HepG2 (cell line): ENCODE data around the gene CCDC158.

ENCODE experiments used
- CEBPB ChIP-seq: IDR thresholded peaks from 2 replicates; pipeline ENCODE4 v1.6.1; 2011; ENCODE audit warnings: low read depth, low read length, improper control_type of control experiment, borderline replicate concordance
- ZNF260 ChIP-seq: sonication (generic); formaldehyde crosslinking; IDR thresholded peaks from 2 replicates; pipeline ENCODE4 v1.4.0; 2020; ENCODE audit warnings: missing genetic modification reagents, low read depth, mild to moderate bottlenecking, borderline replicate concordance

- TF ChIP-seq CEBPB (no peak), ZNF260 (CRISPR knock-in tag) (no peak)
Observed at GRCh38 chr4:76301775-76302162, 119.2 kb downstream of the CCDC158 start.
